ENCODE data around the gene ETAA1.

ETAA1 gene

DNA sequence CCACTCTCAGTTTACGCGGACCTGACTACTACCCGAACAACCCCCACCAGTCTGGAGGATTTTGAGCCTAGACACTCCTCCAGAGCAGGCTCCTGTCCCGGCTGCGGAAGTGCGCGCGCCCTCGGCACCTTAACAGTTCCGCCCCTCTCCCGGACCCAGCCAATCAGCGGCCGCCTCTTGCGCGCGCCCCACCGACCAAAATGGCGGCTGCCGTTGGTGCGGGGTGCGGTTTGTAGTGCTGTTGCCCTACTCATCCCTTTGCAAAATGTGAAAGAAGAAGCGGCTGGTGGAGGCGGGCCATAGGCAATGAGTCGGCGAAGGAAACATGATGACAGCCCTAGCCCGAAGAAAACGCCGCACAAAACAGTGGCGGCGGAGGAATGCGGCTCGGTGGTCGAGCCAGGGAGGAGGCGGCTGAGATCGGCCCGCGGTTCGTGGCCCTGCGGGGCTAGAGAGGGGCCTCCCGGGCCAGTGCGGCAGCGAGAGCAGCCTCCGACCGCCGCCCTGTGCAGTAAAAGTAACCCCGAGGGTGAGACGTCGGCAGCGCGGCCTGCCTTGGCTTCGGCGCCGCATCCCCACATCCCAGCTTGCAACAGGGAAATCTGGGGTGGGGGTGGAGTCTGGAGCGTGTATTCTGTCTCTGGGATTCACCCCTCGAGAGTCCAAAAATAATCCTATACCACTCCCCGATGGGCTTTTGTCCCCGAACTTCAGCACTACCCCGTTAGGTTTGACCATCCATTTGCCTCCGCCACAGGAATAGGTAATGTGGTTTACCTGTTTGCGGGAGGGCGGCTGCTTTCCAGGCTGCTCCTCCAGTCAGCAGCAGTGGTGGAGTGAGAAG, at the start of gene ETAA1:
Gene ETAA1, plus strand, starts transcription at position 191 of the 844 bp plus-strand sequence. Its CDS starts 116 bp downstream, at position 307.
- peak; percentile 98 for DNase-seq (ENCODE audit: low spot score)

DNA sequence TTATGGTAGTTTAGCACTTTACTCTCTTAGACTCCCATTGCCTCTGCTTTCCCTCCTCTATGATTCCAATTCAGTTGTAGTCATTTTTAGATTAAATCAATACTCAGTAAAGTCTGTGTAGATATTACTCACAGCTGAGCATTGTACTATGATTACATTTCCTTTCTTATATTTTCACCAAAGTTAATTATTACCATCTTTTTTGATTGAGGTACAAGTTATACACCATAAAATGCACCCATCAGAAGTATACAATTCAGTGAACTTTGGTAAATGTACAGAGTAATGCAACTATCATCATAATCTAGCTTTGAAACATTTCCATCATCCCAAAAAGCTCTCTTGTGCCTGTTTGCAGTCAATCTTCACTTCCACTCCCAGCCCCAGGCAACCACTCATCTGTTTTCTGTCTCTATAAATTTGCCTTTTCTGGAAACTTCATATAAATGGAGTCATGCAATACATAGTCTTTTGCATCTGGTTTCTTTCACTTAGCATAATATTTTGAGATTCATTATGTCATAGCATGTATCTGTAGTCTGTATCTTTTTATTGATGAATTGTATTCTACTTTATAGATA, 30.2 kb upstream of the ETAA1 start:
- DNase-seq (ENCODE audit: low spot score), result no peak

DNA sequence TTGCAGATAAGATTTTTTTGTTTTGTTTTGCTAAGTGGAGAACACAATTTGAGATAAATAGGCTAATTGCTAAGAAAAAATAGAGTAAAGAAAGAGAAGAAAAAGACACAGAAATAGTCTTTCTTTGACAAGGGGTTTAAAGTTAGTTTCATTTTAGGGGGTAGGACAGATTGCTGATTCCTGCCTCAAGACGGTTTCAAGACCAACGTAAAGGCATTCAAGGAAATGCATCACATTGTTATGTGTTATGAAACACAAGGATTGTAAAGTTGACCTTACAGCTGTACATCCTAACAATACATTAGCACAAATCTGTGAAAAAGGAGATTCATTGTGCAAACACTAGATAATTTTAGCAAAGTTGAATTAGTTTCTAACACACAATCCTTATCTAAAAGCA, 22.7 kb upstream of the ETAA1 start:
- DNase-seq (ENCODE audit: low spot score), result no peak

- DNase-seq (ENCODE audit: low spot score), result no peak
Observed at GRCh38 chr2:67374949-67375348, 22.2 kb upstream of the ETAA1 start.

DNA sequence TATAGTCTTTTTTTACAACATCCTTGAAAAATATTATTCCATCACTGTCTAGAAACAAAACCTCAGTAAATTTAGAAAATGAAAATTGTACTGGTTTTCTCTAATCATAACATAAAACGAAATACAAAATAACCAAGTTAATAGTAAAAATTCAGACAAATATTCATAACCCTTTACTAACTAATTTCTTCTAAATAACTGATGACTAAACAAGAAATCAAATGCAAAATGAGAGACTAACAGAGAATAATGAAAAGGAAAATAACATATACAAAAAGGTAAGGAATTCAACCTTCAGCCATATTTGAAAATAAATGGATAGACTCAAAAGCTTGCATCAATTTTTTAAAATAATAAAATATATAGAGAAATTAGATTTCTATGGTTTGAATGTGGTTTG, 18.6 kb upstream of the ETAA1 start:
- no peak for DNase-seq (ENCODE audit: low spot score)

DNA sequence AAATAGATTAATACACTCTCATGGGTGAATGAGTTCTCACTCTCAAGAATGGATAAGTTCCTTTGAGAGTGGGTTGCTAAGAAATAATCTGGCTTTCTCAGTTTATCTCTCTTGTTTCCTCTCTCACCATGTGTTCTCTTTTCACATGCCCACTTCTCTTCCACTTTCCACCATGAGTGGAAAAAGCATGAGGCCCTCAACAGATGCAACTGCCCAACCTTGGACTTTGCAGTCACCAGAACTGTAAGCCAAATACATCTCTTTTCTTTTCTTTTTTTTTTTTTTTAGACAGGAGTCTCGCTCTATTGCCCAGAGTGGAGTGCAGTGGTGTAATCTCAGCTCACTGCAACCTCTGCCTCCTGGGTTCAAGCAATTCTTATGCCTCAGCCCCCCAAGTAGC, 18.1 kb upstream of the ETAA1 start:
- no peak for DNase-seq (ENCODE audit: low spot score)

GRCh38 chr2:67384123-67384822, 12.9 kb upstream of the ETAA1 start:
- DNase-seq (ENCODE audit: low spot score), result no peak

DNA sequence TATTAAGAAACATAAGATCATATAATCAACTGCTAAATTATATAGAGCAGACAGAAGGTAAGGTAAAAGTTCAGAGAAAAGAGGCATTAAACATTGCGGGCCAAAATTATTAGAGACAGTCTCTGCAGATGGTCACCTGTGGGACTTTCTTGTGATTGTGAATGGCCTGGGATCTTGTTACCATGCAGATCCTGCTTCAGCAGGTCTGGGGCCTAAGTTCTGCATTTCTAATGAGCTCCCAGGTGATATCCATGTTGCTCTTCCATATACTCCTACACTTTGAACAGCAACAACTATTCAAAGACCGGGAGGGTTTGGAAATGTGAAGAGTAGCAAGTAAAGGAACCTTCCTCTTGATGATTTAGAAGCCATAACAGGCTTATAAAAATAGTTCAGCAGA, 8.5 kb upstream of the ETAA1 start:
- no peak for DNase-seq (ENCODE audit: low spot score)

DNA sequence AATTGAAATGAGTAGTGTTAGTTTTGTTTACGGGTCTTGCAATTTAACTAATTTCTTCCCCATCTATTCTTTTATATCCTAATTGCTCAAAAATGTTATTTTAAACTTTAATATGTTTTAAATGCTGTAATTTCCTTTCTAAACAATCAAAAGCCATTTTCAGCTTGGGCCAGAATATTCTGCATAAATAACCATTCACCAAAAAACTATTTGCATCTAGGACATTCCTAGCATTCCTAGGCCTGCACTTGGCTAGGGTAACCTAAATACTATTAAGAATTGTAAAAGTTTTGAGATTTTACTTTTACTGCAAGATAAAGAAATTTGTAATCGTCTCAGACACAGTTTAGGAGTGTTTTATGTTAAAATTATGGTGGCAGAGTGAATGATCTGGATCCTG, 7.8 kb upstream of the ETAA1 start:
- DNase-seq (ENCODE audit: low spot score), result peak; percentile 52

DNA sequence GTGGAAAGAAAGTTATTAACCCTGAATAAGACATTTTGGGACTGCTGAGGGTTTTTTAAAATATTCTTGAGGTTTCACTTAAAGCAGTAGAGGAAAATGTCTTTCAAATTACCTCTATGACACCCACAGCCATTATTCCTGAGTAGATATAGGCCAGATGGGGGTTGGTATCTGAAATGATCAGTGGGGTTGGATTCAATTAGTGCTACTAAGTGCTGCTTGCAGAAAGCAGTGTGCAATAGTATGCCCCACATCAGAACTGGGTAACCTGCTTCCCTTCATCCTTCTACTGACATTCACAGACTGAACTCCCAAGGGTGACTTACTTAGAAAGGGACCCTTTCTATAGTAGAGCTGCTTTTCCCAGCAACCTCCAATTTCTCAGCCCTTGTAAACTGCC, 7.3 kb upstream of the ETAA1 start:
- DNase-seq (ENCODE audit: low spot score), result no peak

- no peak for DNase-seq (ENCODE audit: low spot score)
Observed at GRCh38 chr2:67393237-67393636, 3.9 kb upstream of the ETAA1 start.

DNA sequence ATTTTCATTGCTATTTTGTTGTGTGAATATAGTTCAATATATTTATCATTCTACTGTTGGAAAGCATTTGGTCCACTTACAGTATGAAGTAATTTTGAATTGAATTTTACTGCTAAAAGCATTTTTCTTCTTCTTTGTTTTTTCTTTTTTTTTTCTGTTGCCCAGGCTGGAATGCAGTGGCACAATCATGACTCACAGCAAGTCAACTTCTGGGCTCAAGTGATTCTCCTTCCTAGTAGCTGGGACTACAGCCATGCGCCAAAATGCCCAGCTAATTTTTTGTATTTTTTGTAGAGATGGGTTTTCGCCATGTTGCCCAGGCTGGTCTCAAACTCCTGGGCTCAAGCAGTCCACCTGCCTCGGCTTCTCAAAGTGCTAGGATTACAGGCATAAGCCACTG, 2.4 kb upstream of the ETAA1 start:
- DNase-seq (ENCODE audit: low spot score), result peak; percentile 16

DNA sequence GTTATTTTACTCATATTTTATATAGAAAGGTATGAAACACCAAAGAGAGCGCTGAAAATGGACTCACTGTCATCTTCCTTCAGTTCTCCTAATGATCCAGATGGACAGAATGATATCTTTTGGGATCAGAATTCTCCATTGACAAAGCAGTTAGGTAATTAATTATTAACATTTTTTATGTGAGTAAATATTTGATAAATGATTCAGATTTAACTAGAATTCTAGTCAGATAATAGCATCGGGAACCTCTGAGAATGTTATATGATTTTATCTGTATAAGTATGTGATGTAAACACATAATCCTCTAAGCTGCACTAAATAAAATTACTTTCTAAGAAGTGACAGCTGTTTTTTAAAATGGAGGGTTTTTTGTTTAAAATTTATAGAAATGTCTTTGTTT, 2.0 kb downstream of the ETAA1 start:
- DNase-seq (ENCODE audit: low spot score), result no peak

GRCh38 chr2:67399831-67400489, 2.8 kb downstream of the ETAA1 start:
- no peak for DNase-seq (ENCODE audit: low spot score)

DNA sequence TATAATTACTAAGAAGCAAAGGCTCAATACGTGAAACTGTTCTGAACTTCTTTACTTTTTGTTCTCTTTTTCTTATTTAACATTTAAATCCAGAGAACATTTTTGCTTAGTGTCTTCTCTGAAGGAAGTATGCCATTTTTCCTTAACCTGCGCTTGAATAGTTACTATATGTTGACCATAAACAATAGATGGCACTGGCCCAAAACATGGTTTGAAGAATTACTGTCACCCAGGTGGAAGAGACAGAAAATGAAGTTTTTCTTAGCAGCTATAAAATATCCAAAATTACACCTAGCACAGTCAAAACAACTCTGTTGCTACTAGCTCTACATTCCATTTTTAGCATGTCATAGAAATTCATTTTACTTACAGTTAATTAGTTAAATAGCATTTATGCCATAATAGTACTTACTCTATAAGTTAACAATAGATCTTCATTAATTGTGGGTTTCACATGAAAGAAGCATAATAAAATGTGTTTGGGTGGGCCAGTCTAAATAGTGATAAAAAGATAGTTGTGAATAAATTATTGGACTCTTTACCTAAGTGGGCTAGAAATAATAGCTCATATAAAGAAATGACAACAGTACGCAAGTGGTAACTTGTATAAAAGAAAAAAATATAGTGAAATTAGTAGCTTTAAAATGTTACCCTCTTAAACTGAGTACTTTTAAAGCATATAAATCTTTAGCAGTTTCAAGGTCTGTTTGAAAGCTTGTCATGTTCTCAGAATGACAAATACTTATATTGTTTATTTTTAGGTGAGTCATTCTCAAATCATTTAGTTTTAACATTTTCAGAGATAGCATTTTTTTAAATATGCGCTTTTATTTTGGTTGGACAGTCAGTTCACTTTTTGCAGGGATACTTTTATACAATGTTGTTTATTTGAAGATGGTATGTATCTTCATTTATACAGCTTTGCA, 3.7 kb downstream of the ETAA1 start:
- no peak for DNase-seq (ENCODE audit: low spot score)

DNA sequence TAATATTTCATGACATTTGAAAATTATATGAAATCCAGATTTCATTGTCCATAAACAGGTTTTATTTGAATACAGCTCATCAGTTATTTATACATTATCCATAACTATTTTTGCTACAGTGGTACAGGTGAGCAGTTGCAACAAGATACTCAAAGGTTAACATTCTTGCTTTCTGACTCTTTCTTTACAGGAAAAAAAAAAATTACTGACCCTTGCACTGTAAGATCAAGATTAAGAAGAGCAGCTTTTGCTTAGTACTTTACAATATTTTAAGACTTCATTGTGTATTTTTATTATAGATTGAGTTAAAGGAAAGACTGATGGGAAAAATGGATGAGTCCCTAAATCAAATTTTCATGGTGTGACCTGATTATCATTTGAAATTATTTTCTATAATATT, 11.2 kb downstream of the ETAA1 start:
- DNase-seq (ENCODE audit: low spot score), result no peak

DNA sequence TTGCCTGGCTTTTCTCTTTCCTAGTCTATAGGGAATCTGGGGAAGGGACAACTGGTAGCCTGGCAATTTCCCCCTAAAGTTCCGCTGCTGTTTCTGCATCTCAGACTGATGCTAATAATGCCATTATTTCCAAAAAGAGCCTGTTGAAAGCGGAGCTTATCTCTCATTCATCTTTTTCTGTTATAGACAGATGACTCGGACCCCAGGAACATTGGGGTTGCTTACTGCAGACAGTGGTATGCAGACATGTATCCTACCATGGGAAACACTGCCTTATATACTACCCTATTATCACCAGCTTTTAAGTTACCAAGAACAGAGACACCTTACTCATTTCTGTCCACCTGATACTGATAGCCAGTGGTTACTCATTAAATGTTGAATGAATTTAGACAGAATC, 15.3 kb downstream of the ETAA1 start:
- no peak for DNase-seq (ENCODE audit: low spot score)

DNA sequence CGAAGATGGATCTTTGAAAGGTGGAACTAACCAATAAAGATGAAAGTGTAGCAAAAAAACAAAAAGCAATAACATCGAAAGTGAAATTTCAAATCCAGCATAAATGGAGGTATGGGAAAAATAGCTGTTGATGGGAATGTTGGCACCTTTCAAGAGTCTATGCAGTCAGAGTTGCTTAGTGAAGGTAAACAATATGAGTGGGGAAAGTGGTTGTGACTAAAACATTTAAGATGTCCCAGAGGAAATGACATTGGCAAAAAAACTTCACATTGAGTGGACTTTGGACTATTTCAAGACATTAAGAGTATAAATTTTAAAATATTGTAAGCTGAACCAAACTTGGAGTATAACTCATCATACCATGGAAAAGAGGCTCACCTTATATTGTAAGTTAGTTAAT, 17.7 kb downstream of the ETAA1 start:
- no peak for DNase-seq (ENCODE audit: low spot score)

- no peak for DNase-seq (ENCODE audit: low spot score)
Observed at GRCh38 chr2:67416136-67416535, 19.0 kb downstream of the ETAA1 start.

DNA sequence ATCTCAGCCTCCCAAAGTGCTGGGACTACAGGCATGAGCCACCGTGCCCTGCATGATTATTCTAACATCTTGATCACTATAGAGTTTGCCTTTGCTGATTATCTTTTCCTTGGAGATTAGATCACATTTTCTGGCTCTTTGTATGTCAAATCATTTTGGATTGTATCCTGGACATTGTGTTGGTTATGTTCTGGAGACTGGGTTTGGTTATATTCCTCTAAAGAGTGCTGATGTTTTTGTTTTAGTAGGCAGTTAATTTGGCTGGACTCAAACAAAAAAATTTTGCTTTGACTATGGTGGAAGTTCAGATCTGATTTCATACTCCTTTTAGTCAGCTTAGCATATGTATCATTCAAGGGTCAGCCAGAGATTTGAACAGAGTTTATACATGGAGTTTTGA, 26.4 kb downstream of the ETAA1 start:
- no peak for DNase-seq (ENCODE audit: low spot score)

GRCh38 chr2:67436221-67436620, 39.1 kb downstream of the ETAA1 start:
- DNase-seq (ENCODE audit: low spot score), result no peak

DNA sequence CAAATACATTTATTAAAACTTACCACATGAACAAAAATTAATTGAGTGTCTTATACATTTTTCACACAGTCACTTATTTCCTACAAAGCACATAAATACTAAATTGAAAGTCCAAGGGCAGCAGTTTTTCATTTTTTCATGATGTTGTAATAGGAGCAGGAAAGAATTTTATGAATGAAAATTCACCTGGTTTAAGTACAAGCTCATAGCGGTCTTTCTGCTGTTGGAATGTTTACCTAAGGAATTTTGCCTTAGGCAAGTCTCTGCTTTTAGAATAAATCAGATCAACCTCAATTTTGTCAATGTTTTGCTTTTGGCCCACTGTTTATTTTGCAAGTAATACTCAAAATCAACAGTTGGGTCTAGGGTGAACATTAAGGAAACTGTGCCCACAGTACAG, 40.0 kb downstream of the ETAA1 start:
- DNase-seq (ENCODE audit: low spot score), result no peak

All from AG20443 (cell line).